ENCODE data around the gene CCDC112.
A peak's percentile ranks its signal among the peaks of the same experiment; 100 is the strongest.
"Not testable (repeated sequence)": the region's sequence is repeated elsewhere in the genome, so short reads cannot be mapped to it uniquely, and the experiment has no call there.

Gene CCDC112

DNA sequence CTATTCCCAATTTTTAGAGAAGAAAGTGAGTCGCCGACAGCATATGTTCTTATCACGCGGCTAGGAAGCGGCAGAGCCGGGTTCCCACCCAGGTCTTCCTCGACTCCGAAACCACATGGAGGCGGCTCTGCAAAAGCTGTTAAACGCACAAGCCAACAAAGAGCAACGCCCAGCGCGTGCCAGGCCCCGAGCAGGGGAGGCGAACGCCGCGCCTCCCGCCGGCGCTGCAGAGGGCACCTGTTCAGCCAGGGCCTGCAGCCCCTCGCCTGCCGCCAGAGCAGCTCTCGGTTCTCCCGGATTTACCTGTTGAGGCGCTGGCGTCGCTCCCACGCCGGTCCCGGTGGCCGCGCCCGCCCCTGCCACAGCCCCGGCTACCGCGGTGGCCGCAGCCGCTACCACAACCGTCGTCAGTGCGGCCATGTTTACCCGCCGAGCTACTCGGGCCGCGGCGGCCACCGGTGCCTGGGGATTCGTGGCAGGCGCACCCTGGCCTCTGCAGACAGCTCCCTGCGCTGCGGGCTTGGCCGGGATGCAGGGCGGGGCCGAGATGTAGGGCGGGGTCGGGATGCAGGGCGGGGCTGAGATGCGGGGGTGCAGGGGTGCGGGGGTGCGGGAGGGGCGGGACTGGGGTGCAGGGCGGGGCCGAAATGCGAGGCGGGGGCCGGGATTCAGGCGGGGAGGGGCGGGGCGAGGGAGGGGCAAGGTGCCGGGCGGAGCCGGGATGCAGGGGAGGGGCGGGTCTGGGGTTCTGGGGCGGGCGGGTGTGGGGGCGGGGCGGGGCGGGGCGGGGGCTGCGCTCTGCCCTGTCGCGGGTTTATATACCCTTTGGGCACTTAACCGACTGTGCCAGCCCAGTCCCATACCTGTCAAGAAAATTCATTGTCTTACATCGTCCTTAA is at the start of gene CCDC112:
Gene CCDC112 (minus strand): TSS at position 531 of the 899 bp plus-strand sequence. CDS start 111 bp downstream, at position 420.
- DNase-seq (ENCODE audit: low spot score), result peak; percentile 75

DNA sequence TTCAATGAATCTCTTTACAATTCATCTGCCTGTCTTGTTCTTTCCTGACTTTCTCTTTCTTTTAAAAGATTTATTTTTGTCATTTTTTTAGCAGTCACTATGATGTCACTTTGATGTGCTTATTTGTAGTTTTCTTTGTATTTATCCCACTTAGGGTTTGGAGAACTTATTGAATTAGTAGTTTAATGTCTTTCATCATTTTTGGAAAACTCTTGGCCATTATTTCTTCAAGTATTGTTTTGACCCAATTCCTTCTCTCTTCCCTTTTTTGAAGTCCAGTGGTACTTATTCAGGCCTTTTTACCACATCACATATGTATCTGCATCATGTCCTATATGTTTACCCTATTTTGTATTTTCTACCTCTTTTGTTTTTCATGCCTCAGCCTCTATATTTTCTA is 48.9 kb upstream of the CCDC112 start:
- DNase-seq (ENCODE audit: low spot score), result no peak

GRCh38 chr5:115343855-115344254 is 47.4 kb upstream of the CCDC112 start:
- no peak for DNase-seq (ENCODE audit: low spot score)

GRCh38 chr5:115342590-115343377 is 46.3 kb upstream of the CCDC112 start:
- DNase-seq (ENCODE audit: low spot score), result no peak

- DNase-seq (ENCODE audit: low spot score), result no peak
These were observed 45.3 kb upstream of the CCDC112 start for GRCh38 chr5:115341745-115342144.

GRCh38 chr5:115338851-115339250 is 42.4 kb upstream of the CCDC112 start:
- no peak for DNase-seq (ENCODE audit: low spot score)

GRCh38 chr5:115337882-115338281 is 41.4 kb upstream of the CCDC112 start:
- no peak for DNase-seq (ENCODE audit: low spot score)

DNA sequence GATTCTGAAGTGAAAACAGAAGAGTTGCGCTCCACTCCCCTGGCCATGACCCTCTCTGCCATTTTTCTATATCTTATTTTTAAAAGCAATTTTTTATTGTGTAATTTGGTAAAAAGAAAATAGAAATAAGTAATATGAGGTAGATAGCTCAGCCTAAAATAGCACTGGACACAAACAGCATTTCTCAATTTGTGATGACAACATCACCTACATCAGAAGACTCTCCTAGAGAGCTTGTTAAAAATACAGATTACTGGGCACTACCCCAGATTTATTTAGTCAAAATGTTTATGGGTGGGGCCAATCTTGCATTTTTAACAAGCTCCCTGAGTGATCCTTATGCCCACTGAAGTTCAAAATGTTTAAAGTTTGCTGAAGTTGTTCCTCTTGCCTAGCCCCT is 40.5 kb upstream of the CCDC112 start:
- DNase-seq (ENCODE audit: low spot score), result no peak

DNA sequence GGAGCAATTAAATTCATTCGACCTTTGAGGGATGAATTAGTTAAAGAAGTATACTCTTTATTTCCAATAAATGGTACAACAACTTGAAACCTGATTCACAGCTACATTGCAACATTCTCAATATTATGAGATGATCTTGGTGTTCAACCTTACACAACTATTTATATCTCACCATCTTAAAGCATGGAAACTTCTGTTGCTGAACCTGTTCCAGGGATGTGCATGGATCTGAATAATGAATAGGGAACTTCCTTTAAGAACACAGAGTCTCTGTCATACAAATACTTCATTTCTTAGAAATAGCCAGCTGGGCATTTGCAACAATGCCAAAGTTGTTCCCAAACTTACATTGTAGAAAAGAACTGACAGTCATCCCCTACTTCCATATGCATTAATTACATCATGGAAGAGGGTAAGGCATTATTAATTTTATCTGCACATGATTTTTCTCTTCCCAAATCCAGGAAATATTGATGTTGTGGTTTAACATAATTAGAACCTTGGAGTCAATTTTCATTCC is 39.8 kb upstream of the CCDC112 start:
- no peak for DNase-seq (ENCODE audit: low spot score)

DNA sequence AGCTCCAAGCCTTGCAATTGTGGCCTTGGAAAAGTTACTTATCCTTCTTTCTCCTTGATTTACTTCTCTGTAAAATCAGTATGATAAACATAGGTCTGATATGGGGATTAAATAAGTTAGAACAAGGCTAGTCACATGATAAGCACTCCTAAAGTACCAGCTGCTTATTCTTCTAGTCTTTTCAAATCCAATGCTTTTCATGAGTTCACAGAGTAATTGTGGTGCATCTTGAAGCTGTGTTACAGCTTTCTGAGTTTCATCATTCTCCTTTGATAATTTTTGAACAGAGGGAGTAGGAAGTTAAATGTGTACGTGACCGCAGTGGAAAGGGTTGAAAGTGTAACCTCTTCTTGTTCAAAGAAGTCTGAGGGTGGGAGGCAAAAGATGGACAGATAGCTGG is 38.8 kb upstream of the CCDC112 start:
- no peak for DNase-seq (ENCODE audit: low spot score)

DNA sequence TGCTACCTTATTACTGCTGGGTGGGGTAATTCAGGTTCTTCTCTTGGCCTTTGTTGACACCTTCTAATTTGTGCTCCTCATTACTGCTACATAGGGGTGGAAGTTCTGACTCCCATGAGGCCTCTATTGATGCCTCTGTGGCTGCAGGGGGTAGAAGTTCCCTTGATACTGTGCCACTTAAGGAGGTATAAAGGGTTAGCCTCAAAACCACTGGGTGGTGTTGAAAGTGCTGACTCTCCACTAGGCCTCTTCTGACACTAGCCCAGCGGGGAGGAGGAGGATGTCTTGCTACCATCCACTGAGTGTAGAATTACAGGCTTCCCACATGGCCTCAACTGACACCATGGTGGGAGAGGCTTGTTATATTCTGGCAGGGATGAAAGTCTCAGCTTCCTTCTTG is 36.7 kb upstream of the CCDC112 start:
- DNase-seq (ENCODE audit: low spot score), result no peak

DNA sequence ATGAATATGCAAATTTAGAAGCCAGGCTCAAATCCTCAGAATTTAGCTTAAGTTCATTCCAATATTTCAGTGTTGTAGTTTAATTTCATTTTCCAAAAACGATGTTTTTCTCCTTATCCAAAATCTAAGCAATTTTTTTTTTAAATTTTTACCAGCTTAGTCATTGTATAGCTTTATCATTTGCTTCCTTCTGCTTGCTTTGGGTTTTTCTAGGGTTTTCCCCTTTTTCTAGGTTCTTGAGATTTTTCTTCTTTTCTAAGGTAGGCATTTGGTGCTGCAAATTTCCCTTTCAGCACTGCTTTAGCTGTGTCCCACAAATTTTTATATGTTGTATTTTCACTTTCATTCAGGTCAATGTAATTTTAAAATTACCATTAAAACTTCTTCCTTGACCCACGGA is 34.4 kb upstream of the CCDC112 start:
- no peak for DNase-seq (ENCODE audit: low spot score)

GRCh38 chr5:115329475-115329874 is 33.0 kb upstream of the CCDC112 start:
- DNase-seq (ENCODE audit: low spot score), result no peak

- DNase-seq (ENCODE audit: low spot score), result not testable (repeated sequence)
These were observed 32.3 kb upstream of the CCDC112 start for GRCh38 chr5:115328617-115329274.

DNA sequence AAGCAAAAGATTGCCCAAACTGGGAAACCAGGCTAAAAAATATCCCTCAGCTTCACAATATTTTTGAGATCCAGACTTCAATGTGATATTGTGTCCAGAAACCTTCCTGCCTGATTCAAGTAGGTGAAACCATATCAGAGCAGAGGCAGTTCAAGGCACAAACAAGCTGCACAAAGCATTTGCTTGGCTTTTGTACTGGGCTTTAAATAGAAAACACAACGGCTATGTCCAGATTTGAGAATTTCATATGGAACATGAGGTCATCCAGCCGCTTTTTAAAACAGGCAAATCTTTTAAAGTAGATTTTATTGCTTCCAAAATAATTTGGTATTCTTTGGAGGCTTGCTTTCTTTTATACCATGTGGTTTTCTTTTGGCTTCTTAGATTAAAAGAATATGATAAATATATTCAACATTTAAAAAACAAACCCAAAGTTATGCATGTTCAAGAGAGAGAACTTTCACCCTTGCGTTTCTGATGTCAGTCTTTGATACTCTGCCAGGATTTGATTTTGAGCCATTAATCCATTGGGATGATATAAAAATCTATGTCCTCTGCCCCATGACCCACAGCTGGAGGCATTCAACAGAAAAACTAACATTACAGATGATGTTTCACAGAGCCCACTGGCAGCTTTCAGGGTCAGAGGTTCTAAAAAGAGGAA is 29.0 kb upstream of the CCDC112 start:
- DNase-seq (ENCODE audit: low spot score), result no peak

DNA sequence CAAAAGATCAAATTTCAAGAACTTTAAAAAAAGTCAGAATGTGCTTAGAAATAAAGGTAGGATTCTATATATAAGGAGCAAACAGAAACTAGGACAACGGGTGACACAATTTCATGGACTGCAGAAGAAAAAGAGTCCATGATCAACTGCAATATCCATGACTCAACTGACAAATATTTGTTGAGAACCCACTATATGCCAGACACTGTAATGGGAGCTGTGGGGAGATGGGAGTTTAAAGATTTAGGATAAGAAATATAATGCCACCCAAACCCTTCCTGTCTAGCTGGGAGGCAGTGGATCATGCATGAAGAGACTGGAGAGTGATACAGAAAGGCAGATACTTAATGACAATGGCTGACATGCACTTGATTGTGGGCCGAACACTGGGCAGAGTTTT is 27.6 kb upstream of the CCDC112 start:
- no peak for DNase-seq (ENCODE audit: low spot score)

- no peak for DNase-seq (ENCODE audit: low spot score)
These were observed 26.3 kb upstream of the CCDC112 start for GRCh38 chr5:115322729-115323128.

DNA sequence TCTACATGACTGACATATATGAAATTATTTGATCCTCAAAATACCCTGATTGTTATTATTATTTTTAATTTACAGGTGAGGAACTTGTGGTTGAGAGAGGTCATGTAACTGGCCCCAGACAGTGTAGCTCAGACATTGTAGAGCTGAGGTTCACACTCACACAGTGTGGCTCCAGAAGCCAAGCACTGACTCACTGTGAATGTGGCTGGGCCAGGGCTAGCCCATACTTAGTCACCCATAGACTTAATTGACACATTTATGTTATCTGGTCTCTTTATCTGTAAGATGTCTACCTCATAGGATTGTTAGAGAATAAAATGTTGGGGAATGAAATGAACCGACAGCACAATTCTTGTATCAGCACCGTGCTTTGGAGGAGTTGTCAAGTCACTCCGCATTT is 24.9 kb upstream of the CCDC112 start:
- DNase-seq (ENCODE audit: low spot score), result no peak

GRCh38 chr5:115320515-115320914 is 24.1 kb upstream of the CCDC112 start:
- DNase-seq (ENCODE audit: low spot score), result no peak

GRCh38 chr5:115320006-115320405 is 23.6 kb upstream of the CCDC112 start:
- no peak for DNase-seq (ENCODE audit: low spot score)

GRCh38 chr5:115319007-115319406 is 22.6 kb upstream of the CCDC112 start:
- no peak for DNase-seq (ENCODE audit: low spot score)

GRCh38 chr5:115317736-115318135 is 21.3 kb upstream of the CCDC112 start:
- no peak for DNase-seq (ENCODE audit: low spot score)
